Stimulated activated CD4-positive, alpha-beta T cell treated with anti-CD3 and anti-CD28 coated beads, Interleukin-12 subunit alpha, Interleukin-12 subunit beta, amount 100 ng/mL, for 24 hours (primary cell): Measurements from ENCODE around the gene WWOX.

ENCODE experiments used
- DNase-seq, 2 experiments: peaks; one replicate each; pipeline ENCODE4 v3.0.0-alpha.2; 2020; ENCODE audit warnings: low read depth in 2 of 2

The WWOX gene

GRCh38 chr16:78654929-78655328, 555.5 kb downstream of the WWOX start:
- DNase-seq = no peak

GRCh38 chr16:78655331-78656113, 556.1 kb downstream of the WWOX start:
- no peak for DNase-seq

GRCh38 chr16:78656887-78657286, 557.4 kb downstream of the WWOX start:
- no peak for DNase-seq

GRCh38 chr16:78659216-78659615, 559.8 kb downstream of the WWOX start:
- no peak for DNase-seq

- DNase-seq = no peak
Measured at GRCh38 chr16:78659668-78660217, 560.3 kb downstream of the WWOX start.

- no peak for DNase-seq
Measured at GRCh38 chr16:78660795-78661194, 561.3 kb downstream of the WWOX start.

- no peak for DNase-seq
Measured at GRCh38 chr16:78663690-78664089, 564.2 kb downstream of the WWOX start.

- DNase-seq = no peak
Measured at GRCh38 chr16:78664811-78665772, 565.6 kb downstream of the WWOX start.

- no peak for DNase-seq
Measured at GRCh38 chr16:78666318-78666717, 566.9 kb downstream of the WWOX start.

GRCh38 chr16:78667675-78668074, 568.2 kb downstream of the WWOX start:
- DNase-seq = no peak

GRCh38 chr16:78668393-78668792, 568.9 kb downstream of the WWOX start:
- DNase-seq = no peak

GRCh38 chr16:78669994-78670393, 570.5 kb downstream of the WWOX start:
- DNase-seq = no peak

- DNase-seq = no peak
Measured at GRCh38 chr16:78672779-78673556, 573.5 kb downstream of the WWOX start.

GRCh38 chr16:78673884-78674283, 574.4 kb downstream of the WWOX start:
- no peak for DNase-seq

- DNase-seq = no peak
Measured at GRCh38 chr16:78675312-78675711, 575.9 kb downstream of the WWOX start.

- DNase-seq = no peak
Measured at GRCh38 chr16:78675951-78676792, 576.7 kb downstream of the WWOX start.

GRCh38 chr16:78677181-78677731, 577.8 kb downstream of the WWOX start:
- no peak for DNase-seq

GRCh38 chr16:78679546-78679945, 580.1 kb downstream of the WWOX start:
- no peak for DNase-seq

GRCh38 chr16:78681743-78682142, 582.3 kb downstream of the WWOX start:
- no peak for DNase-seq

- no peak for DNase-seq
Measured at GRCh38 chr16:78684030-78684611, 584.7 kb downstream of the WWOX start.
